ENCODE data around the gene ARHGEF33.

- no peak for TF ChIP-seq CTCF (IDR thresholded peaks at IDR 0.05)
- TF ChIP-seq POLR2A (IDR thresholded peaks at IDR 0.05), result no peak
- no peak for TF ChIP-seq POLR2AphosphoS5 (IDR thresholded peaks at IDR 0.05)
- TF ChIP-seq EP300 (IDR thresholded peaks at IDR 0.05), result no peak
Observed at GRCh38 chr2:38922902-38923301, 33.2 kb downstream of the ARHGEF33 start.
